NCI-H1092 (cell line): Measurements from ENCODE around the gene DCUN1D2.
"Not testable (repeated sequence)": the region's sequence is repeated elsewhere in the genome, so short reads cannot be mapped to it uniquely, and the experiment has no call there.

Experiments
- DNase-seq: peaks from one replicate; lab custom pipeline; 2025; lab: John Stamatoyannopoulos, UW

Gene DCUN1D2

GRCh38 chr13:113489549-113490495, 689 bp downstream of the DCUN1D2 start:
- DNase-seq: peak; percentile 31

GRCh38 chr13:113489171-113489548, 1.4 kb downstream of the DCUN1D2 start:
- DNase-seq: no peak

GRCh38 chr13:113488283-113488682, 2.2 kb downstream of the DCUN1D2 start:
- no peak for DNase-seq

- no peak for DNase-seq
Measured at GRCh38 chr13:113486698-113487097, 3.8 kb downstream of the DCUN1D2 start.

GRCh38 chr13:113485545-113485944, 5.0 kb downstream of the DCUN1D2 start:
- no peak for DNase-seq

- DNase-seq: no peak
Measured at GRCh38 chr13:113483504-113484293, 6.8 kb downstream of the DCUN1D2 start.

GRCh38 chr13:113483081-113483480, 7.4 kb downstream of the DCUN1D2 start:
- DNase-seq: no peak

GRCh38 chr13:113479179-113479578, 11.3 kb downstream of the DCUN1D2 start:
- DNase-seq: no peak

GRCh38 chr13:113477724-113478123, 12.8 kb downstream of the DCUN1D2 start:
- DNase-seq: no peak

GRCh38 chr13:113476811-113477210, 13.7 kb downstream of the DCUN1D2 start:
- no peak for DNase-seq

GRCh38 chr13:113475911-113476310, 14.6 kb downstream of the DCUN1D2 start:
- DNase-seq: no peak

- no peak for DNase-seq
Measured at GRCh38 chr13:113475280-113475679, 15.2 kb downstream of the DCUN1D2 start.

- DNase-seq: no peak
Measured at GRCh38 chr13:113474179-113474578, 16.3 kb downstream of the DCUN1D2 start.

GRCh38 chr13:113472355-113473025, 18.0 kb downstream of the DCUN1D2 start:
- DNase-seq: no peak

GRCh38 chr13:113471844-113472243, 18.7 kb downstream of the DCUN1D2 start:
- DNase-seq: no peak

- DNase-seq: not testable (repeated sequence)
Measured at GRCh38 chr13:113470635-113471163, 19.8 kb downstream of the DCUN1D2 start.

- no peak for DNase-seq
Measured at GRCh38 chr13:113470073-113470472, 20.4 kb downstream of the DCUN1D2 start.

- no peak for DNase-seq
Measured at GRCh38 chr13:113469582-113469981, 20.9 kb downstream of the DCUN1D2 start.

- no peak for DNase-seq
Measured at GRCh38 chr13:113468472-113469201, 21.9 kb downstream of the DCUN1D2 start.

GRCh38 chr13:113468029-113468428, 22.5 kb downstream of the DCUN1D2 start:
- no peak for DNase-seq

GRCh38 chr13:113466383-113466782, 24.1 kb downstream of the DCUN1D2 start:
- no peak for DNase-seq
